ENCODE data around the gene SDCCAG8. TPM values are rescaled to one million over a fixed set of nuclear protein-coding genes. Genes with fewer than 3 reads are reported as not detected.

The SDCCAG8 gene
- total RNA-seq, 4 donors from 2014 or later: 30.3 to 131 (median 55.4) TPM

DNA sequence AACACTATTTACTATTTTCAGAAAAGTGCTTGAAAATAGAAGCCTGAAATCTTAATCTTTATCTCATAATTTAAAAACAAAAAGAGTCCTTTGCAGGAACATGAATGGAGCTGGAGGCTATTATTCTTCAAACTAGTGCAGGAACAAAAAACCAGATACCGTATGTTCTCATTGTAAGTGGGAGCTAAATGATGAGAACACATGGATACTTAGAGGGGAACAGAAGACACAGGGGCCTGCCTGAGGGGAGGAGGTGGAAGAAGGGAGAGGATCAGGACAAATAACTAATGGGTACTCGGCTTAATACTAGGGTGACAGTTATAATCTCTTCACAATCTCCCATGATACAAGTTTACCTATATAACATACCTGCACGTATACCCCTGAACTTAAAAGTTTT lies 176.3 kb downstream of the SDCCAG8 start:
- no peaks in the 10 kb centered on the region for H3K4me1 ChIP-seq
- no peak overlapping the region for H3K4me3 ChIP-seq
- no peak overlapping the region for H3K27ac ChIP-seq
- DNase-seq: no peak
- no peaks in the 10 kb centered on the region for H3K9me3 ChIP-seq
- H3K36me3 ChIP-seq: peaks cover 0 to 5% (median 0%) of the 10 kb centered on the region in 3 donors
- TF ChIP-seq, protein P1, sequence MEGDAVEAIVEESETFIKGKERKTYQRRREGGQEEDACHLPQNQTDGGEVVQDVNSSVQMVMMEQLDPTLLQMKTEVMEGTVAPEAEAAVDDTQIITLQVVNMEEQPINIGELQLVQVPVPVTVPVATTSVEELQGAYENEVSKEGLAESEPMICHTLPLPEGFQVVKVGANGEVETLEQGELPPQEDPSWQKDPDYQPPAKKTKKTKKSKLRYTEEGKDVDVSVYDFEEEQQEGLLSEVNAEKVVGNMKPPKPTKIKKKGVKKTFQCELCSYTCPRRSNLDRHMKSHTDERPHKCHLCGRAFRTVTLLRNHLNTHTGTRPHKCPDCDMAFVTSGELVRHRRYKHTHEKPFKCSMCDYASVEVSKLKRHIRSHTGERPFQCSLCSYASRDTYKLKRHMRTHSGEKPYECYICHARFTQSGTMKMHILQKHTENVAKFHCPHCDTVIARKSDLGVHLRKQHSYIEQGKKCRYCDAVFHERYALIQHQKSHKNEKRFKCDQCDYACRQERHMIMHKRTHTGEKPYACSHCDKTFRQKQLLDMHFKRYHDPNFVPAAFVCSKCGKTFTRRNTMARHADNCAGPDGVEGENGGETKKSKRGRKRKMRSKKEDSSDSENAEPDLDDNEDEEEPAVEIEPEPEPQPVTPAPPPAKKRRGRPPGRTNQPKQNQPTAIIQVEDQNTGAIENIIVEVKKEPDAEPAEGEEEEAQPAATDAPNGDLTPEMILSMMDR (IDR thresholded peaks at IDR 0.05): no peak
- TF ChIP-seq POLR2A (IDR thresholded peaks at IDR 0.05): no peak
- H3K27me3 ChIP-seq: no peaks in the 10 kb centered on the region

DNA sequence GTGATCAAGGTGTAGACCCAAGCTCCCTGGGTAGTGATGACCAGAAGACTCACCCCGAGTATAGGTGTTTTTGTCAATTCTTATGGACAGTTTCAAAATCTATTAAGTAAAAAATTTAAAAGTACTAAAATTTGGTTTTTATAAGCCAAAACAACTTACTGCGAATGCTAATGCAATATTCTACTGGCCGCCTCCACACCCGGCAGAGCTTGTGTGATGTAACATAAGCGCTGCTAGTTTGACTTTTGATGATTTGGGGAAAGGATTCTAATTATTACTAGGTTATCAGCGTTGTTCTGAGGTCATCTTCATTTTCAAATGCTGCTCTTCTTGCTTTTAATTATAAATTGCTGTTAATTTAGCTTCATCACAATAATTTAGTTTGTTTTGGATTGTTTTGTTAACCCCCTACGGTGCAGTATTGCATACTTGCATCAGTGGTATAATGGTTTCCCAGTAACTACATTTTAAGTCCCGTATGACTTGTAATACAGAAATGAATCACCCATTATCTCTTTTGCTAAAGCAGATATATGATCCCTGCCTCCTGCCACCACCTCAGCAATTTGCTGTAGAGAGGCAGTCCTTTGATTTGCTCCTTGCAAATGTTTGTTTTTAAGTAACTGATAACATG lies 178.0 kb downstream of the SDCCAG8 start:
- no peak for DNase-seq
- Histone ChIP-seq H3K36me3 (no peaks in the 10 kb centered on the region), H3K27ac (no peak overlapping the region), H3K9me3 (no peaks in the 10 kb centered on the region), H3K4me1 (no peaks in the 10 kb centered on the region), H3K27me3 (no peaks in the 10 kb centered on the region), H3K4me3 (no peak overlapping the region)
- no peak for TF ChIP-seq POLR2A (IDR thresholded peaks at IDR 0.05)
- TF ChIP-seq, protein P1 (IDR thresholded peaks at IDR 0.05): no peak

DNA sequence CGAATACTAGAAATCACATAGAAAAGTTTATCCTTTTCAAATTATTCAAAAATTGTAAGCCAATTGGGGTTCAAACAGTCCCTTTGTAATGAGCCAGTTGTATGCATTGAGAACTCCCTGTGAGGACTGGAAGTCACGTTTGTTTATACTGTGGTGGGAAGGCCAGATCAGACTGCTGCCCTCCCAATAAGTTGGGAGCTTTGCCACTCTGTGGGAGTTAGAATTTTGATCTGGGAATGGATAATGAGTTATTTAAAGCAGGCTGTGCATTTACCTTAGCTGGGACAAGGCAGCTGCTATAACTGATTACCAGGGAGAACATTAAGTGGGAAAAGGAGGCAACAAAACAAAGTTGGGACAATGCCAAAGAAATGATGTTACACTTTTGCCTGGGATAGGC lies 178.8 kb downstream of the SDCCAG8 start:
- Histone ChIP-seq H3K9me3 (no peaks in the 10 kb centered on the region), H3K27ac (no peak overlapping the region), H3K27me3 (no peaks in the 10 kb centered on the region), H3K36me3 (no peaks in the 10 kb centered on the region), H3K4me1 (no peaks in the 10 kb centered on the region), H3K4me3 (no peak overlapping the region)
- TF ChIP-seq, protein P1 (IDR thresholded peaks at IDR 0.05): no peak
- TF ChIP-seq POLR2A (IDR thresholded peaks at IDR 0.05): no peak
- DNase-seq: no peak

DNA sequence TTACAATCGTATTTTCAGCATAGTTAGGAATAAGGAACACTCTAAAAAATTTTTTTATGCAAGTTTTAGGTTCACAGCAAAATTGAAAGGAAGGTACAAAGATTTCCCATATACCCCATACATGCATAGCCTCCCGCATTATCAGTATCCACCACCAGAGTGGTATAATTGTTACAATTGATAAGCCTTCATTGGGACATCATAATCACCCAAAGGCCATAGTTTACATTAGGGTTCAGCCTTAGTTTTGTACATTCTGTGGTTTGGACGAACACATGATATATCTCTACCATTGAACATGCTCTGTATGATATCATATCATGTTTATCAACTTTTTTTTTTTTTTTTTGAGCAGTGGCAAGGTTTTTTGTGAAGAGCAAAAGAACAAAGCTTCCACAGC lies 180.0 kb downstream of the SDCCAG8 start:
- Histone ChIP-seq H3K27me3 (no peaks in the 10 kb centered on the region), H3K9me3 (no peaks in the 10 kb centered on the region), H3K36me3 (no peaks in the 10 kb centered on the region), H3K27ac (no peak overlapping the region), H3K4me1 (no peaks in the 10 kb centered on the region), H3K4me3 (no peak overlapping the region)
- DNase-seq: no peak
- TF ChIP-seq, protein P1 (IDR thresholded peaks at IDR 0.05): peak in 1 of 6 experiments; percentile 30
- TF ChIP-seq POLR2A (IDR thresholded peaks at IDR 0.05): no peak

DNA sequence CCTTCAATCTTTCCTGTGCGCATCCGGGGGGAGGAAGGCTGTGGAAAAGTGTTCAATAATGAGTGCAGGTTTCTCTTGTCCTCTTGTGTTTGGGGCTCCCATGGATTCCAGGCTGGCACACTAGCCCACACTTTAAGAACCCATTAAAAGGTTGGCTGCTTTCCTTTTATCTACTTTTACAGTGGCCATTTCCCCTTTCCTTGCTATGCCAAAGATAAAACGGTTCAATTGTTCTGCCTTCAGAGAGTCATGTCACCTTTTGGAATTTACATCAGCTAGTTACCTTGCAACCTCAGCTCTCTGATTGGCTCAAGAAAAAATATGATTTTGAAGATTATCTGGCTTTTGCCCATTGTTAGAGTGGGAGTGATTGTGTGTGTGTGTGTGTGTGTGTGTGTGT lies 182.3 kb downstream of the SDCCAG8 start:
- Histone ChIP-seq H3K27ac (no peak overlapping the region), H3K4me3 (no peak overlapping the region), H3K9me3 (no peaks in the 10 kb centered on the region), H3K36me3 (no peaks in the 10 kb centered on the region), H3K27me3 (no peaks in the 10 kb centered on the region), H3K4me1 (no peaks in the 10 kb centered on the region)
- TF ChIP-seq, protein P1 (IDR thresholded peaks at IDR 0.05): no peak
- TF ChIP-seq POLR2A (IDR thresholded peaks at IDR 0.05): no peak
- DNase-seq: no peak

DNA sequence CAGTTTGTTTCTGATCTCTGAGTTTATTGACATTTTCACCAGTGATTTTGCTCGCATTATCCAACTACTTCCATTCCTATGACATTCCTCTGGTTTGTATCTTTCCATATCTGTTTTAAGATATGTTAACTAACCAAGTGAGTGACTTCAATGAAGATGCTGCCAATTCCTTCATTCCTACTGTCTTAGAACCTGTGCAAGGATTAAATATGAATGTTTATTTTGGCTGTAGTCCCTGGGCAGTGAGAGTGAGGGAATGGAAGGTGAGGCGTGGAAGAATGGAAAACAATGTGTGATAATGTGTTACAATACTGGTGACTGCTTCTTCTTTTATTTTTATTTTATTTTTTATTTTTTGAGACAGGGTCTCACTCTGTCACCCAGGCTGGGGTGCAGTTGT lies 183.0 kb downstream of the SDCCAG8 start:
- H3K4me1 ChIP-seq: no peaks in the 10 kb centered on the region
- TF ChIP-seq, protein P1 (IDR thresholded peaks at IDR 0.05): no peak
- no peak for TF ChIP-seq POLR2A (IDR thresholded peaks at IDR 0.05)
- H3K36me3 ChIP-seq: no peaks in the 10 kb centered on the region

More for the DNA sequence above, 183.0 kb downstream of the SDCCAG8 start:
- no peak overlapping the region for H3K27ac ChIP-seq
- no peak for DNase-seq
- no peak overlapping the region for H3K4me3 ChIP-seq
- H3K27me3 ChIP-seq: no peaks in the 10 kb centered on the region
- no peaks in the 10 kb centered on the region for H3K9me3 ChIP-seq

Measured in Peyer's patch (tissue), 4 donors.